HG02870 (cell line): ENCODE measurements around the gene ECT2L.

Experiments used
- ATAC-seq: cut with Tn5 transposase; IDR thresholded peaks from one replicate; pipeline ENCODE4 v1.9.1; 2021; ENCODE audit warnings: mild to moderate bottlenecking, moderate library complexity; ENCODE audit not compliant: unreplicated experiment

Gene ECT2L, protein sequence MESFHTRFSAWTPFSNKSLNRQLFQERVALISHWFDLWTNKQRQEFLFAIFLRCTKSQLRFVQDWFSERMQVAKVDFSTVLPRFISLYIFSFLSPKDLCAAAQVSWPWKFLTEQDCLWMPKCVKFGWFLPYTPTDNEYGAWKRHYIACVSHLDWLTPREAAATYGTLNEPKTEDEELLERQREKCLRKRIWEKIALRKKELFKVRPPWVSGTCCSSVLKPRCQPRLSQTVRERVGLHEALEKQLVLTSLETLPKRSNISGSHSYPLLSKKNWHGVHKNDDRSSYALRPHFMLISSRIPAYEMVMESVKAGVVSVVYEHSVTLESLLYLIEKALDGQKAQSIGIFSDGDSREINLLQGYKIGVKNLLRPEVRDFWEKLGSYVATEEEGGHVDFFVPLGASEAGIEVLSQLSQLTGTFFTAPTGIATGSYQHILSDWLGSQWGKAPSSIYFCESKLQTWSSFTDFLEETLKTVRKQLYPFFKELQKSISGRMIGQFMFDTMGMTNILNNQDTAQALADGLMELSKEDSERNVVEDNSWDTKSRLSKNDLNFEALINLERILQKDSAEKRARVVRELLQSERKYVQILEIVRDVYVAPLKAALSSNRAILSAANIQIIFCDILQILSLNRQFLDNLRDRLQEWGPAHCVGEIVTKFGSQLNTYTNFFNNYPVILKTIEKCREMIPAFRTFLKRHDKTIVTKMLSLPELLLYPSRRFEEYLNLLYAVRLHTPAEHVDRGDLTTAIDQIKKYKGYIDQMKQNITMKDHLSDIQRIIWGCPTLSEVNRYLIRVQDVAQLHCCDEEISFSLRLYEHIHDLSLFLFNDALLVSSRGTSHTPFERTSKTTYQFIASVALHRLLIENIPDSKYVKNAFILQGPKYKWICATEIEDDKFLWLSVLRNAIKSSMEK

DNA sequence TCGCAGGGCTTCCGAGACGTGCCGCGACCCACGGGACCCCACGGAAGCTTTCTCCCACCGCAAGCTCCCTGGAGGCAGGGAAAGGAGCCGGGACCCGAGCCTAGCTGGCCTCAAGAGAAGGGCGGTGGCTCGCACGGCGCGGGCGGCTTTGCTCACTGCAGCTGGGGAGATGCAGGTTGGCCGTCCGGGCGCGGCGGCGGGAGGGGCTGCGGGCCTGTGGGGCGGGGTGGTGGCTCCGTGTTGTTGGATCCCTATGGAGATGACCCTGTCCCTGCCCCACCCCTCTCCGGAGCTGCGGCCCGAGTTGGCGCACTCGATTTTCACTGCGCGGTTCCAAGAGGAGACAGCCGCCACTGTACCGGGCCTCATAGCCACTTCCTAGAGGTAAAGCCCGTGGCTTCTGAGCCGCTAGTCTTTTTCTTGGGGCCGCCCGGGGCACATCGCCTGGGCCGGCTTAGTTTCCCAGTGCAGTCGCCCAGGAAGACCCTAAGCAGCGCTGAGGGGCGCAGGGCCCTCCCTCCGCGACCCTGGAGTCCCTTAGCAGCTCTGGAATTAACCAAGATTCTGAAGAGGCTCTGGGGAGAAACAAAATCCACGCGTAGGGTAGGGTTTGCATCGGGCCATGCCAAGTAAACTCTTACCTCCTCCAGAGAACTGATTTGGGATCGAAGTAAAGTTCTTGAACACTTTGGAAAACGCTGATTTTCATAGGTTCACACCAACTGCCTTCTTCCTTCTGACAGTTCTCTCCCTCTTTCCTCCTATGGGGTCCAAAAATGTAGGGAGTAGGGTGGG lies at the start of gene ECT2L:
ECT2L (plus strand) TSS at position 279 of the 795 bp plus-strand sequence. CDS start 17,188 bp downstream, outside the sequence.
- no peak for ATAC-seq

GRCh38 chr6:138752017-138752416 lies 43.9 kb upstream of the ECT2L start:
- no peak for ATAC-seq

DNA sequence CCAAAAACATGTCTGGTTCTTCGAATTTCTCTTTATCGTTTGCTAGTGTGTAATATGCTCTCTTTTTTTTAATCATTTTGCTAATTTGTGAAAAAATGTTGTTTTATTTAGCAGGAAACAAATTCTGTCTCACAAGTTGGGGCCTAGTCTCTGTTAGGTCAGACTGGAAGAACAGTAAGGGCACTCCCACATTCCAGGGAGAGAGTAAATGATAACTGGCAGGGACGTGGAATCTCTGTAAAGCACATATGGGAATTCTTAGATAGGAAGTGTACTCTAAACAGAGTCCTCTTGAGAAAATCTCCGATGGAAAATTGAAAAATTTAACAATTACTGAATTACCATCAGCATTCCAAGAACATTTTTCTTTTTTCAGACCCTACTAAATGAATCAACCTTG lies 38.8 kb upstream of the ECT2L start:
- no peak for ATAC-seq

- no peak for ATAC-seq
Observed at GRCh38 chr6:138765896-138766655, 29.8 kb upstream of the ECT2L start.

GRCh38 chr6:138769102-138769676 lies 26.7 kb upstream of the ECT2L start:
- ATAC-seq, result no peak

DNA sequence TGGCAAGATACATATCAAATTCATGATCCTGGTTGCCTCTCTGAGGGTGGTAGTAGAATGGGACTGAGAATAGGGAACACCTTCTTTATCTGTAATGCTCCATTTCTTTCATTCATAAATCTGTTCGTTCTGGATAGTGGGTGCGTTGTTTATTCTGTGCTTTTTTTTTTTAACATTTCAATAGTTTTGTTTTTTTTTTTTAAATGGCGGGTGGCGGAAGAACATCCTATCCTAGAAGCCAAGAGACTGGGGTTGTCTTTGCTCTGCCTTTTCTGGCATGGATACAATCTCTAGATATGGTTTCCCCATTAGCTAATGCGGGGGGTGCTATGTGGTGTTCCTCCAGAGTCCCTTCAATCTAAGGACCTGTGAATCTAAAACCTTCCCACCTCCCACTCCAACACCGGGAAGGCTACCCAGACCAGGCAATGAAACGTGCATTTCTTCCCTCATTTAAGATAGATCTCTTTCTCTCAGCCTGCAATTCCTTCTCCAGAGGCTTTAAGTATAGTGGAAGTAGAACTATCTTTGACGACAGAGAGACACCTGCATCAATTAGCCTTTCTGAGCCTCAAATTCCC lies 23.2 kb upstream of the ECT2L start:
- no peak for ATAC-seq

- ATAC-seq, result peak; percentile 91
Observed at GRCh38 chr6:138773177-138774091, 22.5 kb upstream of the ECT2L start, which contains the start of gene CCDC28A. Gene CCDC28A (plus strand): TSS chr6:138773769. CDS start chr6:138776121, 2,352 bp downstream.

DNA sequence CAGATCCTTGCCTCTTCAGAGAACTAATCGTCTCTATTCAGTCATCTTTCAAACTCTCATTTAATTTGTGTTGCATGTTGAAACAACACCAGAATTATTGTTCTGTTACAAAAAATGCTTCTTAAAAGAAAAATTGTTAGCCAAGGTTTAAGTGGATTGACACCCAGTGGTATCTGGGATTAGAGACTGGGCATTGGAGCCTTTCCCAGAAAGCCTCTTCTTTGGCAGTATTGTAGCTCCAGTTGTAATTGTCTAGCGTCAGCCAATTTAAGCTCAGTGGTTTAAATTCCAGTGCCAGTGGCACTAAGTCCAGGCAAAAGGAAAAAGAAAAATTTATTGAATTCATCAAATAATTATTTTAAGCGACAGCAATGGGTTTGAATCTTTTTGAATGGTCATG lies 21.5 kb upstream of the ECT2L start:
- ATAC-seq, result no peak

DNA sequence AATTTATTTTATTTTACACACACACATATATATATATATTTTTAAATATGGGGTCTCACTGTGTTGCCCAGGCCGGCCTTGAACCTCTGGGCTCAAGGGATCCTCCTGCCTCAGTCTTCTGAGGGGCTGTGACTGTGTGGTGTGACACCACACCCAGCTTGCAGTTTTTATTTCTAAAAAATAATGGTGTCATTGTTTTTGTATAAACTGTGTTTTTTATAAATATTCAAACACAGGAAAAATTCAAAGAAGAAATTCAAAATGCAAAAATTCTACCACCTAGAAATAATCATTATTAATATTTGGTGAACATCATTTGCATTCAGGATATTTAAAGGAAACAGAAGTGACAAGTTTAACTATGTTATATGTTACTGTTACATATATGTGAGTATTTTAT lies 19.2 kb upstream of the ECT2L start:
- no peak for ATAC-seq

- no peak for ATAC-seq
Observed at GRCh38 chr6:138778331-138778730, 17.6 kb upstream of the ECT2L start.

GRCh38 chr6:138782243-138782642 lies 13.6 kb upstream of the ECT2L start:
- ATAC-seq, result no peak

DNA sequence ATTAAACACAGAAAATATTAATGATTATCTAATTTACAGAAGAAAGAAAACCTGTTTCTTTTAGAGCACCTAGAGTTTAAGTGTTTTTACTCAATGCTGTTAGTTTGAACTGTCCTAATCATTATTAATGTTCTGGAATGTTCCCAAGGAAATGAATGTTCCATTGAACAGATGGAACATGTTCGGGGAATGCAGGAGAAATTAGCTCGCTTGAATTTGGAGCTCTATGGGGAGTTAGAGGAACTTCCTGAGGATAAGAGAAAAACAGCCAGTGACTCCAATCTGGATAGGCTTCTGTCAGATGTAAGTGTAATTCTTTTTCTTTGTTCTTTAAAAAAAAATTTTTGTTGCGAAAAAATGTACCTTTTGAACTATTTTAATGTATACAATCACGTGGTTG lies 10.8 kb upstream of the ECT2L start:
- ATAC-seq, result no peak

DNA sequence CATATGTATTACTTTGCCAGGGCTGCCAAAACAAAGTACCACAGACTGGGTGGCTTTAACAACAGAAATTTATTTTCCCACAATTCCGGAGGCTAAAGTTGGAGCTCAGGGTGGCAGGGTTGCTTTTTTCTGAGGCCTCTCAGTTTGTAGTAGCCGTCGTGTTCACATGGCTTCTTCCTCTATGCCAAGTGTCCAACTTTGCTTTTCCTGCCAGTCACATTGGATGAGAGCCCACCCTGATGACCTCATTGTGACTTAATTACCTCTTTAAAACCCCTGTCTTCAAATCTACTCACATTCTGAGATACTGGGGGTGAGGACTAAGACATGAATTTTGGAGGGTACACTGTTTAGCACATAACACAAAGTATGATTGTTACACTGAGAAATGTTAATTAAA lies 9.9 kb upstream of the ECT2L start:
- no peak for ATAC-seq

DNA sequence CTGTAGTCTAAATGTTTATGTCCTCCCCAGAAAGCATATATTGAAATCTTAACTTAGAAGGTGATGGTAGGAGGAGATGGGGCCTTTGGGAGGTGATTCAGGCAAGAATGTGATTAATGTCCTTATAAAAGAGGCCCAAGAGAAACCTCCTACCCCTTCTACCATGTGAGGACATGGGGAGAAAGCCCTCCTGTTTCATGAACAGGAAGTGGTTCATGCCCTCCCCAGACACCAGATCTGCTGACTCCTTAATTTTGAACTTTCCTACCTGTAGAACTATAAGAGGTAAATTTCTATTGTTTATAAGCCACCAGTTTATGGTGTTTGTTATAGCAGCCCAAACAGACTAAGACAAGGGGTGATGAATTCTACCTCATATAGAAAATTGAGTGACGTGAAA lies 8.7 kb upstream of the ECT2L start:
- ATAC-seq, result no peak

GRCh38 chr6:138796771-138797170 lies 884 bp downstream of the ECT2L start:
- ATAC-seq, result no peak

DNA sequence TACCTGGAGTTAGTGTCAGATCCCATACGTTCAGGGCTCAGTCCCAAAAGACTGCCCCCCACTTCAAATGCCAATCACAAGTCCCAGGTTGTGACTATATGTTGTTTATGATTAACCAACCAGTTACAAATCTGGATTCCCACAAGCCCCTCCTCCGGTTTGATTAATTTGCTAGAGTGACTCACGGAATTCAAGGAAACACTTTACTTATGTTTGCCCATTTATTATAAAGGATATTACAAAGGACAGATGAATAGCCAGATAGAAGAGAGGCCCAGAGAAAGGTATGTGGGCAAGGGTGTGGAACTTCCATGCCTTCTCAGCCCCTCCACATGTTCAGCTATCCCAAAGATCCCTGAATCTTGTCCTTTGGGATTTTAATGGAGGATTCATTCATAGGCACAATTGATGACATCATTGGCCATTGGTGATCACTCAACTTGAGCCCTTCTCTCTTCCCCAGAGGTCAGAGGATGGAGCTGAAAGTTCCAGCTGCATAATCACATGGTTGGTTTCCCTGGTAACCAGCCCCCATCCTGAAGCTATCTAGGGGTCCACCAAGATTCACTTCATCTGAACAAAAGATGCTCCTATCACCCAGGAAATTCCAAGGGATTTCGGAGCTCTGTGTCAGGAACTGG lies 2.0 kb downstream of the ECT2L start:
- ATAC-seq, result no peak

DNA sequence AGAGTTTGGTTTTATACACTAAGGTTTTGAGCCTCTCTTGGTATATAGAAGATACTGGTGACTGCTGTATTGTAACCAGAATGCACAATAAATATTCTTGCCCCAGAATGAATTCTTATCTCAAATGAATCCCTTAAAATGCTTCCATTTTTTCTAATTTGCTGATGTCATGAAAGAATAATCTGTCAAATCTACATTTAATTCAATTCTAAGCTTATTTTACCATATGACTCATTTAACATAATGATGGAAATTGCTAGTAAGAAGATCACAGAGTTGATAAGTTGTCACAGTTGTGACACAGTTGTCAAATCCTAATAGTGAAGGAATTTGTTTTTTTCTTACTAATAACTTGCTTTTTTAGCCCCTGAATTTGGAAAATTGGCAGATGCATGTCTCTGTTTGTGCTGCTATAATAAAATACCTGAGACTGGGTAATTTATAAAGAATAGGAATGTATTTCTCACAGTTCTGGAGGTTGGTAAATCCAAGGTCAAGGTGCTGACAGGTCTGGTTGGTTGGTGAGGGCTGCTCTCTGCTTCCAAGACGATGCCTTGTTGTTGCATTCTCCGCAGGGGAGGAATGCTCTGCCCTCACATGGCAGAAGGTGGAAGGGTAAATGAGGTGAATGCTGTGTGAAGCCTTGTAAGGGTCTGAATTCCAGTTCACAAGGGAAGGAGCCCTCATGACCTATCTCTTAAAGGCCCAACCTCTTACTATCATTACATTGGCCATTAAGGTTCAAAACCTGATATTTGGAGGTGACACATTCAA lies 4.7 kb downstream of the ECT2L start:
- no peak for ATAC-seq
